Kidney glomerular epithelial cell (primary cell): Measurements from ENCODE around the gene ACOXL.
A peak's percentile ranks its signal among the peaks of the same experiment; 100 is the strongest.

ENCODE experiments used
- DNase-seq: peaks from one replicate; lab custom pipeline; 2025; lab: John Stamatoyannopoulos, UW

Gene ACOXL

DNA sequence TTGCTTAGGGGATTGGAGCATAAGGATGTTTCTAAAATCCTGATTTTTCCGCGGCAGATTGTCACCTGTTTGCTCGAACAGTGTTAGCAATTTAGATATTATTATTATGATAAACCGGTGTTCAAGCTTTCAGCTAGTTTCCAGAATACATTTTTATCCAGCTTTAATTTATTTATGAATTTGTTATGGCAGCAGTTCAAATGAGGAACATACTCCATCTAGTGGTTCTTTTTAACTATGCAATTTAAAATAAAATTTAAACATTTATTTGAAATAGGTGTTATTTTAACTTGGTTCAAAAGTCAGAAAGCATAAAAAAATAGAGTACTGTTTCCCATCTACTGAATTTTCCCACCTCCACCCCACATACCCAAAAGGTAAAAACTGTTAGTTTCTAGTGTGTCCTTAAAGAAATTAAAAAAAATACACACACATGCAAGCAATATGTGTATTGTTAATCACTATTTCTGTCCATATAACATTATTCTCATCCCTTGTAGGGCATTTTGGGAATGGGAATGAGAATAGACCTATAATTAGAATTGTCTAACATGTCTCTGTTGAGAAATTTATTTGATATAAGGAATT is 23.2 kb downstream of the ACOXL start:
- DNase-seq, result peak; percentile 29

DNA sequence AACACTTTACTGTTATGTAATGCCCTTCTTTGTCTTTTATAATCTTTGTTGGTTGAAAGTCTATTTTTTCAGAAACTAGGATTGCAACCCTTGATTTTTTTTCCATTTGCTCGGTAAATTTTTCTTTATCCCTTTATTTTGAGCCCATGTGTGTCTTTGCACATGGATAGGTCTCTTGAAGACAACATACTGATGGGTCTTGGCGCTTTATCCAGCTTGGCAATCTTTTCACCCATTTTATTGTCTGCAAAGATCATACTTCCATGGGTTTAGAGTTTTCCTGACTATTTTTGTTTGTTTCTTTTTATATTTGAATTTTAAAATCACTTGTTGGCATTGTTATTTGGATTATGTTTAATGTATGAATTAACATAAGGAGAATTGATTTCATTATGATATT is 27.0 kb downstream of the ACOXL start:
- DNase-seq, result no peak

DNA sequence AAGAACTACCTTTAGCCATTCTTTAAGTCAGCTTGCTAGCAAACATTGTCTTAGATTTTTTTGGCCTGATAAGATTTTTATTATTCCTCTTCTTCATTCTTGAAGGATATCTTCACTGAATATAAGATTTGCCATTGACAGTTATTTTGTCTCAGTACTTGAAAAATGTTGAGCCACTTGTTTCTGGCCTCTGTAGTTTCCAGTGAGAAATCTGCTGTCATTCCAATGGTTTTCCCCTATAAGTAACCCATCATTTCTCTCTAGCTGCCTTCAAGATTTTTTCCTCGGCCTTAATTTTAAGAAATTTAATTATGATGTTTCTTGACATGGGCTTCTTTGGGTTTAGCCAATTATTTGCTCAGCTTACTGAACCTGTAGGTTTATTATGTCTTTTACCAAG is 32.6 kb downstream of the ACOXL start:
- DNase-seq, result no peak

DNA sequence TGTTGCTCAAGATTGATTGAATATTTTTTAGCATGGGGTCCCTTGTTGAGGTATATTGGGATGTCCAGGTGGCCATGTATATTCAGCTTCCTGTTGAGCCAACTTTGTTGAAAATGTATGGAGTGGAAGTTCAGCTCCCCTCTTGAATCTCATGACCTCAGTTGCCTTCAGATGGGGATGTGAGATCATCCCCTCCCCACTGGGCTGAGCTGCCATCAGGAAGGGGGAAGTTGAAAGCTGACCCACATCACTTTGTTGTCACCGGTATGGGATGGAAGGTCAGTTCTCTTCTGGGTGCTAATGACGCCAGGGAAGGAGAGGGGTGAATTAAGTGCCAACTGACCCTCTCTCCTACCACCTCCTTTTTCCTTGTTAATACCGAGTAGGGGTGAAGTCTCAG is 33.9 kb downstream of the ACOXL start:
- DNase-seq, result no peak

DNA sequence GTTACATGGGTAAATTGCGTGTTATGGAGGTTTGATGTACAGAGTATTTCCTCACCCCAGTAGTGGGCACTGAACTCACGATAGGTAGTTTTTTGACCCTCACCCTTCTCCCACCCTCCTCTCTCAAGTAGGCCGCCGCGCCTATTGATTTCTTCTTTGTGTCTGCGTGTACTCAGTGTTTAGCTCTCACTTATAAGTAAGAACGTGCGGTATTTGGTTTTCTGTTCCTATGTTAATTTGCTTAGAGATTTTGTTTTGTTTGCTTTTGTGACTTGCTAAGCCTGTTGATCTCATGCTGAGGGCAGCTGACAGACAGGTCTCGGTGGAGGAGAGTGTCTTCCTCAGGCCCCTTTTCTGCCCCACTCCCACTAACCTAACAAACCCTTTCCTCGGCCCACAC is 36.2 kb downstream of the ACOXL start:
- no peak for DNase-seq

DNA sequence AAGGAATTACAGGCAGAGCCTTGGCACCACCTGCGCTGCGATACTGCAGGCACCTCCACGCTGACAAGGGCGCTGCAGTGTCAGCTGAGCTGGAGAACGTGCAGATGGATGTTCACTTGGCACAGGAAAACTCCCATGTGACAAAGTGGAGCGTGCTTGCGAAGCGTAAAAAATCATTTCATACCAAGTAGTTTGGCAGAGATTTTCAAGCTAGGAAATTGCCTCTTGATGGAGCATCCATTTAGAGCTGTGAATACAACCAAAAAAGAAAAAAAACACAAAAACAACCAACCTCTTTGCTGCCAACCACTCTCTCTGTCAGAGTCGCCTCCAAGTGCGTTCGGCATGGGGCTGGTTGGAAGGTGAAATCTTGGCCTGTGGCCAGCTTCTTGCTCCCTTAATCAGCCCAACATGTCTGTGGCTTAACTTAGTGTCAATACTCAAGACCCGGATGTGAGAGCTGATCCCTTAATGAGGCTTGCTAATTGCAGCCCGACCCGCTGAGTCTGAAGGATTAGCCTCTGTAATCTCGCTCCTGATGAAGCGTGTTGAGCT is 38.1 kb downstream of the ACOXL start:
- DNase-seq, result no peak

DNA sequence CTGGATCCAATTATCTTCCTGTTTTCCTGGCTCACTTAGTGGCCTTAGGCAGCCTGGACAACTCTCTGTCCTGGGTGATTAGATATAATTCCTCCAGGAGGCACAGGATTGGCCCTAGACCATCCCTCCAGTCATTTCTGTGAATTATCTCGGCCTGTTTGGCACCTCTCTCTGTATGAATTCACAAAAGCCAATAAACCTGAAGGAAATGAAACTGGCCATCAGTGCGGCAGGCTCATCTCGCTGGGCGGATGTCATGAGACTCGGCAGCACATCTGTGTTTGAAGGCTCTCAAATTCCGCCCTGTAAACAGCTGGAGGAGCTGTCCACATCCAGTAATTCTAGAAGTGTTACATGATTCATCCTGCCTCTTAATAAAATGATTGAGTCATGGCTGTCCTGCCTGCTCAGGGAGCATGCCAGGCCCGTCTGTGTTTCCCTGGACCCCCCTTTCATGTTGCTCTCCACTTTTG is 38.6 kb downstream of the ACOXL start:
- peak; percentile 43 for DNase-seq

DNA sequence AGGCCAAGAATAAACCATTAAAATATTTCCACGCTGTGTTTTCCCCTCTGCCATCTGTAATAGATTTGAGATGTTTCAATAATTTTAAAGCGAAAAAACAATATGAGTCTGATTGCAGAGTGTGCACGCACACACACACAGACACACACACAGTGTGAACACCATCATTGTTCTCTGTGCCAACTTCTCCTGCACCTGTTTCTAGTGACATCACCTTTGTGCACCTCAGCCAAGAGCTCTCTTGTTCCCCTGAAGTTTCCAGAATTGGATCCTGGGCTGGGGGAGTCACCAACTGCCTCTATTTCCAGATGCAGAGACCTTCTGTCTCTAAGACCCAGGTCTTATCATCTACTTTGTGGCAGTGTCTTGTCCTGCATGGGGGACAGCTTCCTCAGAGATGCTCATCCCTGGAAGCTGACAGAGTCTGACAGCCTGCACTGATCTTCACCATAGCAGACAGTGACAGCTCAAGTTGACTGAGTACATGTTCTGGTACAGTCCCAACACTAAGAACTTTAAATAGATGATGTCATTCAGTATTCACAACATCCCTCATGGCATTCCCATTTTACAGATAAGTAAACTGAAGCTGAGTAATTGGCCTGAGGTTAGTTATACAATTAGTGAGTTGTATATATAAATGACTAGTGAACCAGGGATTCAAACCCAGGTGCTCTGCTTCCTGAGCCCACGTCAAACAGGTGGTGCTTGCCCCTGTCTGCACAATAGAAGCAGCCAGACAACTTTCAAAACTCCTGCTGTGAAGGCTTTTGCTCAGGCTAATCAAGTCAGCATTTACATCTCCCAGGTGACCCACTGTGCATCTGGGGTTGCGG is 39.4 kb downstream of the ACOXL start:
- no peak for DNase-seq

DNA sequence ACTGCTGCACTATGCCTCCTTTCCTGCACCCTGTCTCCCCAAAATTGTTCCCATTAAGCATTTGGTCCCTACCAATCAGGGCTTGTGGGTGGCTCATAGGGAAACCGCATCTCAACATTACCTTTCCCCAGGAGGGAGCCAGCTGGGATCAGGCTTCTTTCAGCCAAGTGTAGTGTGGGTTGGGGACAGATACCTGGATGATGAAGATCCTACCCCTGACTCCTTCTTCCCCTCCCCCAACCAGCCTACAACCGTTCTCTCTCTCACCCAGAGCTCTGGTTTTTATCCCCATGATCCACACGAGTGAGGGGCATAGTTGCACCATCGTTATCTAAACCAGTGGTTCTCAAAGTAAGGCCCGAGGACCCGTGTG is 40.0 kb downstream of the ACOXL start:
- DNase-seq, result no peak

DNA sequence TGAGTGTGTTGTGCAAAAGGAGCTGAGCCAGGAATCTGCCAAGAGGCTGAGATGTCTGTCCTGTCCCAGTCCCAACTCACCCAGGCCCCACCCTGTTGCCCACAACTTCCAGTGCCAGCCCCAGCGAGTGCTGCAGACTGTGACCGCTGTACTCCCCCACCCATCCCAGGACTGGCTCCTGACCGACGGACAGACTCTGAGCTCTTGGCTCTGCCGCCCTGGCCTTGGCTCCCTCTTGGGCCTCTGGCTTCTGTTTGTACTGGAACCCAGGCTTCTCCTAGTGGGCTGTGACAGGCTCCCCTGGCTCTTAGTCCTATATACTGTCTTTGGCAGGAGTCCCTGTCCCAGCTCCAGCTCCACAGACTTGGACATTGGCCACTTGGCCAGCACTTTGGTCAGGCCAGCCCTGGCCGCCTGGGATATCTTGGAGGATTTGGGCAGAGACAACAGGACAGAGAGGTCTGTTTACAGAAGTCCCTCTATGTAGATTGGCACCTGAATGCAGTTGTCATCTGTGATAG is 41.1 kb downstream of the ACOXL start:
- no peak for DNase-seq

DNA sequence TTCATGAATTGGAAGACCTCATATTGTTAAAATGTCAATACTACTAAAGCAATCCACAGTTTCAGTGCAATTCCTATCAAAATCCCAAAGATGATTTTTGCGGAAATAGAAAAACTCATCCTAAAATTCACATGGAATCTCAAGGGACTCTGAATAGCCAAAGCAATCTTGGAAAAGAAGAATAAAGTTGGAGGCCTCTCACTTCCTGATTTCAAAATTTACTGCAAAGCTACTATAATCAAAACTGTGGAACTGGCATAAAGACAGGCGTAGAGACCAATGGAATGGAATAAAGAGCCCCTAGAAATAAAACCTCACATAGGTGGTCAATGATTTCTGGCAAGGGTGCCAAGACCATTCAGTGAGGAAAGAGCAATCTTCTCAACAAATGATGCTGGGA is 42.3 kb downstream of the ACOXL start:
- no peak for DNase-seq

DNA sequence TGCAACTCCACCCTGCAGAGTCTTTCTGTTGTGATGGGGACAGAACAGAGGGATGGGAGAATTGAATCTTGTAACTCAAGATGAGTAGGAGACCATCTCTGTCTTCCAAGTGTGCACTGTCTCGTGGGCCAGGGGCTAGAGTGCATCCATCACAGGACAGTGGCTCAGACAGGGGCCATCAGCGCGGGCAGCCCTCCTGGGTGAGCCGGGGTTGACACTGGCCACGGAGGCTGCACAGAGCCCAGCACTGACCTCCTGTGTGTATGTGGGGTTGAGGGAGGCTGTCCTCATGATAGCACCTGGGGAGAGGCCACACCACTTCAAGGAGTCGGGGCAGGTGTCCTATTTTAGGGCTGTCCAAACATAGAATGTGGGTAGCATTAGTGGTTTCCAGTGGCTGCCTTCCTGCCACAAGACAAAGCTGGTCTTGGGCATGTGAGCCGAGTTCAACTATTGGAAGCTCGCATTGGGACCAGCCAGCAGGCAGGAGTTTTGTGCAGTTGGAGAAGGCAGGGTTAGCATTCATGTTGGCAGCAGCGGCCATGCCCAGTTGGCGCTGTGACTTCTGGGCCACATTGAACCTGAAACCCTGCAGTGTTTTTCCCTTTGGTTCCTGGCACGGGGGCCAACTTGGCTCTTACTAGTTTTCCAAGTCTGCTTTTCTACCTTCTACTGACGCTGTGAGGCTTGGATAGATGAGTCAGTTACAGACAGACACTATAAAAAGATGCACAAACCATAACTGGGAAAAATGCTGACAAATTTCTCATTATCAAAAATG is 45.3 kb downstream of the ACOXL start:
- DNase-seq, result no peak

DNA sequence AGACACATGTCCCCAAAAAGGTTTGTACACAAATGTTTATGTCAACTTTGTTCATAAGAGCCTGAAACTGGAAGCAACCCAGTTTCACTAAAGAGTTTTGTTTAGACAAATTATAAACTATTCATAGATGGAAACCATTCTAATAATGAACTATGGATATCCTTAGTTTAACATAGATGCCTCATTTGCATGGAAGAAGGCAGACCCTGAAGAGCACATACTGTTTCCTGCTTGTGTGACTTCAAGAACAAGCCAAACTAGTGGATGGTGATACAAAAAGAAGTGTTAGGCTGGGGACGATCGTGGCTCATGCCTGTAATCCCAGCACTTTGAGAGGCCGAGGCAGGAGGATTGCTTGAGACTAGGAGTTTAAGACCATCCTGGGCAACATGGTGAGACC is 48.1 kb downstream of the ACOXL start:
- DNase-seq, result no peak

DNA sequence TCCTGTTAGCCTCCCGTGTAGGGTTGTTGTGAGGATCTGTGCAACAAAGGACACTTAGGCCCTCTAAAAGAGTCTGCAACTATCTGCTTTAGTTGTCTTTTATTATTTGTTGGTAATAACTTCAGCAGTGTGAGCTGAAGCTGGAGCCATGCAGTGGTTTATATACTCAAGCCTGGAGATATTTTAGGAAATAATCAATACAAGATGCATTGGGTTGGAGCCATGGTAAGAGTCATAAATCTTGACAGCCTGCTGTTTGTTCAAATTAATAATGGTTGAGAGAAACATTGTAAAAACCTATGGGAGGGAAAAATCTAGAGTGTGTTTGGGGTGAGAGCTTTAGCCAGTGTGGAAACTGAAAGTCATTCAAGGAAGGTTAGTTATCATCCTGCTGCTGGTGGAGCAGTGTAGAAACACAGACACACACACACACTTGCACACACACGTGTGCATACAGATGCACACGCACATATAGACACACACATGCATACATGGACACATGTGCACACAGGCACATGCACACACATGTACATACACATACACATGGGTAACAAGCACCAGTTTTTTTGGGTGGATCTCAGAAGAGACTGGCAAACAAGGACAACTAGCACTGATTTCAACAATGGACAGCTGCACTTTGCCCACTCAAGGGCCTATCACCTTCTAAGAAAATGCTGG is 51.0 kb downstream of the ACOXL start:
- no peak for DNase-seq

DNA sequence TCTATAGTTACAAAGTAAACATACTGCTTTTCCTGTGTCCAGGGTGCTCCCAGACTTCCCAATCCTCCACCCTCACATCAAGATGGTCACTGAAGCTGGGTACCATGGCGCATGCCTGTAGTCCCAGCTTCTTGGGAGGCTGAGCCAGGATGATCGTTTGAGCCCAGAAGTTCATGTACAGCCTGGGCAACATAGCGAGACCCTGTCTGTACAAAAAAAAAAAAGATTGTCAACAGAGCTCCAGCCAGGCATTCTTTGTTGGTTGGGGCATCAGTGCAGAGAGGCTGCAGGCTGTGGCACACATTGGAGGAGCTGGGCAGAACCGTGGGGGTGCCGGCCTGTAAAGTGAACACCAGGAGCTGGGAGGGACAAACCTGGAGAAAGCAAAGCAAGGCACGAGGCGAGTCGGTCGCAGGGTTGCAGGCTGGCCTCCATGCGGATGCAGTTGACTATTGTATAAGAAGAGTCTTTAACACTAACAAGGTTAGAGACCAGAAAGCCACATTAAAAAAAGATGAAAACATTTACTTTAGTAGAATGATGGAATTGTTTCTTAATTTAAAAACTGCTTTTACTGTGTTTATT is 51.8 kb downstream of the ACOXL start:
- no peak for DNase-seq

DNA sequence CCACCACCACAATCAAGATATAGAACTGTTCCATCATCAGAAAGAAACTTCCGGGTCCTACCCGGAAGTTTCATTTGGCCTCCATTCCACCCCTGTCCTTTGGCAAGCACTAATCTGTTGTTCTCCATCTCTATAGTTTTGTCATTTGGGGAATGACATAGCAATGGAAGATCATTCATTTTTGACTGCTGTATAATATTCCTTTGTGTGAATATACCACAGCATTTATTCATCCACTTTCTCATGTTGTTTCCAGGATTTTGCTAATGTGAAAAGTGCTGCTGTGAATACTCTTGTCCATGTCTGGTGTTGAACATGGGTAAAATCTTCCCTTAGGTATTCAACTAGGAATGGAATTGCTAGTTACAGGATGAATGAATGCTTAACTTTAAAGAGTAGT is 53.1 kb downstream of the ACOXL start:
- DNase-seq, result no peak

DNA sequence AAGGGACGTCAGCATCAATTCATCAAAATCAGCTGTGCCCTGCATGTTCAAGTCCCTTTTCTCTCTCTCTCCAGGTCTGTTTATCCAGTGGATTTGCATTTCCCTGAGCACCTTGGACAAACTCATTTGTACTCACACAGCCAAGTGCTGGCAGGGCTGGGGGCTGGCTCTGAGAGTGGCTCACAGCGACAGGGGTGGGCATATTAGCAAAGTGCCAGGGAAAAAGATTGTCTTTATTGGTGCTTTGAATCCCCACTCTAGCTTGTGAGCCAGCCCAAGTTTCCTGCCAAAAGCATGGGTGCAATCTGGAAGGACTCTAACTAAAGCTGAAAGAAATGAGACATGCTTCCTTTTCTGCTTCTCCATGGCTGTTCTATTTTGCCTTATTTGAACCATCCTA is 56.6 kb downstream of the ACOXL start:
- DNase-seq, result no peak

DNA sequence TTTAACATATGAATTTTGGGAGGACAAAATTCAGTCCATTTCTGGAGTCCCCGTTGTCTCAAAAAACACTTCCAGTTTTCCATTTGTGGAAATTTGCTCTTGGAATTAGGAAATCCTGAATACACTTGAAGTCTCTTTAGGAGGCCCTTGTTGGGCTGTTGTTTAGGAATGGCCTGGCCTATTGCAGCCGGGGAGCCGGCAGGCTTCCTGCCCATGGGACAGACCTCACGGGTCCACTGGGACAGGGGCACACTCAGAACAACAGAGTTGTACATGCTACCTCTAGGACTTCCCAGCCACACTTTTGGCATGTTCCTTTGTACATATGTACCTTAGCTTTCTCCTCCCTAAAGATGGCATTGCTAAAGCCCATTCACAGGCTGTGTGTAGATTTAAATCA is 57.3 kb downstream of the ACOXL start:
- no peak for DNase-seq

DNA sequence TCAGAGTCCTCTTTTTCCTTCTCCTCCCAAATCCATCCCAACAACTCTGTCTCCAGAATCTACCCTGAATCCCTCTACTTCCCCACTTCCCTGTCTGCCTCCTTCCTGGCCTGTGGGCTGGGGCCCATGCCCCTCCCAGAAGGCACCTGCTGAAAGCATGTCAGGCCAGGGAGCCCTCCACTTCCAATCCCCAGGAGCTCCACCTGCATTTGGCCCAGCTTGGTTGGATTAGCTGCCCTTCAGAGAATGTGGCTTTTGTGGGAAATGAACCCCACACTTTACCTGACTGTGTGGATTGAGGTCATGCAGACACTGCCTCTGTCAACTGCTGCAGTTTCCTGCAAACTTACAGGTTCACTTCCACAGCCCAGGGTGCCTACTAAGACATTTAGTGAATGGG is 58.5 kb downstream of the ACOXL start:
- no peak for DNase-seq

DNA sequence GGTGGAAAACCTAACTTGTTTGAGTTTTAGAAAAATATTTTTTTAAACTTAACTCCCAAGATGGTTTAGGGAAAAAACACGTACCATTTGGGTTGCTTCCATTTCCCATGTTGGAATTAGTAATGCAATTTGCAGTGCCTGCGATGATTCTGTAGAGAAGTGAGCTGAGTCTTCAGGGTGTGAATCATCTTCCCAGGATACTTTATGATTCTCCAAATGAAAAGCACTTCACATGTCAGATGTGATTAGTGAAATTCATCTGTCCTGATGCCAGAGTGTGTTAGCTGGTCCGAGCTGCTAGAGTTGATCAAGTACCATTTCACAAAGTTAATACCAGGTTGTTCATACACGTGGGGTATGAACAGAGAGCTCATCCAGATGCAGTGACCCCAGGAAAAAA is 59.1 kb downstream of the ACOXL start:
- no peak for DNase-seq

DNA sequence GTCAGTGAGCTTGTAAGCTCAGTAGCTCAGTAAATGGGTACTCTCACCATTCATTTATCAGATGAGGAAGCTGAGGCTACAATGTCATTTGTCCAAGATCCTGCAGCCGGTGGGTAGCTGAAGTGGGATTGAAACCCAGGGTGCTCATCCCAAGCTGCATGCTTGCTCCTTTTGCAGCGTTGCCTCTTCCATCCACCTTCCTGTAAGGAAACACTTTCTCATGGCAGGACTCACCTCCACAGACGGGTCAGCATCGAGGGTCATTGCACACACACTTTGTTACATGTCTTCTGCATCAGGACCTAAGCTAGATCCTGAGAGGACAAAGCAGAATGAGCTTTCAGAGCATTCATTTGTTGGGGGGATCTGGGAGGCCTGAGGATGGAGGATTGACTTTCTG is 60.7 kb downstream of the ACOXL start:
- DNase-seq, result no peak

DNA sequence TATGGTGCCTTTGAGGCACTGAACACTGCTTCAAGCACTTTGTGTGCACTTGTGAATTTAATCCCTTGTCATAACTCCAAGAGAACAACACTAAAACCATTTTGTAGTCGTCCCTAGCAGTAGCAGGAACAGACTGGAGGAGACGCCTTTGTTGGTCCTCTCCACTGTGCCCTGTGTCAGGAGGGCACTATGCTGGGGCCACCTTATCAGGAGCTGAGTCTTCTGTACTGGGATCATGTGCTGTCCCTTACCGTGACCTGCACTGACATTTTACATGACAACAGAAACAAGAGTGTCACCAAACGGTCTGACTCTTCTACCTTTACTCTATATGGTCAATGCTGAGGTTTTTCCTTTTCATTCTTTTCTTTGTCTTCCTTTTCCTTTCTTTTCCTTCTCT is 62.0 kb downstream of the ACOXL start:
- DNase-seq, result no peak
